CD8-positive, alpha-beta memory T cell (primary cell): Measurements from ENCODE around the gene GSDMA. TPM values are rescaled to one million over a fixed set of nuclear protein-coding genes. Genes with fewer than 3 reads are reported as not detected.

Source experiments
- CTCF ChIA-PET: fragments of 350-600 bp; sonication (Branson Sonifier 250); formaldehyde crosslinking; loops from one replicate; lab custom pipeline; 2021; ENCODE audit warnings: antibody characterized with exemption; lab: Charles Lee
- POLR2A ChIA-PET: fragments of 350-600 bp; sonication (Branson Sonifier 250); formaldehyde crosslinking; loops from one replicate; lab custom pipeline; 2021; ENCODE audit warnings: antibody characterized with exemption; lab: Charles Lee
- DNase-seq, 5 donors: peaks; one replicate each; pipeline versions ENCODE4 v3.0.0 to v3.0.0-alpha.2; 2020 to 2022; ENCODE audit warnings: mixed read lengths in 1 of 5
- H3K27ac ChIP-seq: one replicate; pipeline ENCODE4 v1.7.0; 2013; ENCODE audit warnings: low read depth, mild to moderate bottlenecking, low read length, moderate library complexity
- H3K27me3 ChIP-seq: 2 replicates; pipeline ENCODE4 v1.7.0; 2013; ENCODE audit warnings: low read length, mild to moderate bottlenecking; ENCODE audit not compliant: insufficient read depth, poor library complexity, severe bottlenecking
- H3K36me3 ChIP-seq: 2 replicates; pipeline ENCODE4 v1.7.0; 2013; ENCODE audit warnings: mild to moderate bottlenecking, low read length, moderate library complexity; ENCODE audit not compliant: insufficient read depth
- H3K4me1 ChIP-seq: 2 replicates; pipeline ENCODE4 v1.7.0; 2013; ENCODE audit warnings: mild to moderate bottlenecking, low read length, moderate library complexity; ENCODE audit not compliant: insufficient read depth
- H3K4me3 ChIP-seq: 2 replicates; pipeline ENCODE4 v1.7.0; 2013; ENCODE audit warnings: mild to moderate bottlenecking, low read length
- H3K9me3 ChIP-seq: 2 replicates; pipeline ENCODE4 v1.7.0; 2013; ENCODE audit warnings: mild to moderate bottlenecking, low read length
- H3K27ac Mint-ChIP-seq, 8 donors: one replicate each; pipeline ENCODE4 v1.8.0; 2020 to 2021; ENCODE audit warnings: mixed read lengths in 8 of 8, mild to moderate bottlenecking in 6 of 8, inconsistent platforms in 3 of 8, moderate library complexity in 3 of 8
- H3K27me3 Mint-ChIP-seq, 2 donors: one replicate each; pipeline ENCODE4 v1.8.0; 2020 to 2021; ENCODE audit warnings: mixed read lengths in 2 of 2, mild to moderate bottlenecking in 1 of 2, moderate library complexity in 1 of 2
- H3K36me3 Mint-ChIP-seq, 3 donors: one replicate each; pipeline ENCODE4 v1.8.0; 2020 to 2021; ENCODE audit warnings: mixed read lengths in 3 of 3, inconsistent platforms in 1 of 3, mild to moderate bottlenecking in 1 of 3
- H3K4me1 Mint-ChIP-seq, 3 donors: one replicate each; pipeline ENCODE4 v1.8.0; 2020 to 2021; ENCODE audit warnings: mixed read lengths in 3 of 3, inconsistent platforms in 1 of 3, mild to moderate bottlenecking in 1 of 3
- H3K4me3 Mint-ChIP-seq, 7 donors: one replicate each; pipeline ENCODE4 v1.8.0; 2020 to 2021; ENCODE audit warnings: mixed read lengths in 7 of 7, mild to moderate bottlenecking in 6 of 7, moderate library complexity in 4 of 7, inconsistent platforms in 2 of 7
- H3K9me3 Mint-ChIP-seq, 5 donors: one replicate each; pipeline ENCODE4 v1.8.0; 2020 to 2022; ENCODE audit warnings: mixed read lengths in 5 of 5, mild to moderate bottlenecking in 3 of 5, moderate library complexity in 2 of 5, inconsistent platforms in 1 of 5
- polyA plus RNA-seq: library from polyadenylated mRNA; unstranded; fragments of 300-500 nt; fragmentation: Illumina TruSeq; gene quantifications from one replicate; pipeline ENCODE4 v1.2.3, GENCODE V29; 2021
- total RNA-seq, 2 experiments: library from RNA; stranded (reverse); gene quantifications; one replicate each; pipeline ENCODE4 v1.2.3, GENCODE V29; 2021

Gene GSDMA
- total and polyA plus RNA-seq, 3 experiments from 2014 or later, result 0.14 TPM; not detected in 2

GRCh38 chr17:40022497-40022896, 59.7 kb downstream of the GSDMA start:
- H3K36me3 Mint-ChIP-seq, result peaks cover 0 to 75% (median 10%) of the 10 kb centered on the region in 3 donors

GRCh38 chr17:40022961-40023541, 60.2 kb downstream of the GSDMA start:
- no peak overlapping the region for H3K27ac Mint-ChIP-seq
- no peak overlapping the region for H3K4me3 Mint-ChIP-seq
- ChIA-PET POLR2A (no interaction called here), CTCF (interaction anchor here (0.6 to 1.5 kb wide), 2 partner anchors 10 to 620 kb away, joined by 3 to 11 read pairs; no protein-coding TSS in a partner anchor)
- H3K27me3 Mint-ChIP-seq, result no peaks in the 10 kb centered on the region
- no peaks in the 10 kb centered on the region for H3K9me3 Mint-ChIP-seq
- H3K27ac ChIP-seq, result no peak overlapping the region
- peaks cover 0 to 76% (median 10%) of the 10 kb centered on the region in 3 donors for H3K36me3 Mint-ChIP-seq
- H3K4me1 ChIP-seq, result peaks cover 19% of the 10 kb centered on the region
- H3K4me1 Mint-ChIP-seq, result peaks cover 20 to 22% (median 21%) of the 10 kb centered on the region in 3 donors
- no peaks in the 10 kb centered on the region for H3K9me3 ChIP-seq
- no peak overlapping the region for H3K4me3 ChIP-seq
- no peak for DNase-seq
- no peaks in the 10 kb centered on the region for H3K27me3 ChIP-seq
- peaks cover 23% of the 10 kb centered on the region for H3K36me3 ChIP-seq

More at GRCh38 chr17:40022497-40022896, 59.7 kb downstream of the GSDMA start:
- Mint-ChIP-seq H3K27ac (no peak overlapping the region), H3K4me3 (no peak overlapping the region), H3K27me3 (no peaks in the 10 kb centered on the region), H3K9me3 (no peaks in the 10 kb centered on the region), H3K4me1 (peaks cover 20 to 22% (median 21%) of the 10 kb centered on the region in 3 donors)
- POLR2A ChIA-PET, result no interaction called here
- Histone ChIP-seq H3K36me3 (peaks cover 23% of the 10 kb centered on the region), H3K4me1 (peaks cover 19% of the 10 kb centered on the region), H3K4me3 (no peak overlapping the region), H3K27me3 (no peaks in the 10 kb centered on the region), H3K27ac (no peak overlapping the region), H3K9me3 (no peaks in the 10 kb centered on the region)
- CTCF ChIA-PET, result interaction anchor here (0.6 to 1.5 kb wide), 3 partner anchors 10 to 620 kb away, joined by 3 to 11 read pairs (median 3); no protein-coding TSS in a partner anchor
- no peak for DNase-seq

GRCh38 chr17:40023590-40024292, 60.9 kb downstream of the GSDMA start:
- no peaks in the 10 kb centered on the region for H3K9me3 Mint-ChIP-seq
- H3K36me3 ChIP-seq, result peaks cover 23% of the 10 kb centered on the region
- peaks cover 0 to 81% (median 11%) of the 10 kb centered on the region in 3 donors for H3K36me3 Mint-ChIP-seq
- ChIA-PET CTCF (no interaction called here), POLR2A (no interaction called here)
- no peak overlapping the region for H3K4me3 Mint-ChIP-seq
- peaks cover 20 to 22% (median 21%) of the 10 kb centered on the region in 3 donors for H3K4me1 Mint-ChIP-seq
- peaks cover 19% of the 10 kb centered on the region for H3K4me1 ChIP-seq
- DNase-seq, result no peak
- H3K9me3 ChIP-seq, result no peaks in the 10 kb centered on the region
- H3K27me3 Mint-ChIP-seq, result no peaks in the 10 kb centered on the region
- H3K4me3 ChIP-seq, result no peak overlapping the region
- no peak overlapping the region for H3K27ac Mint-ChIP-seq
- no peak overlapping the region for H3K27ac ChIP-seq
- H3K27me3 ChIP-seq, result no peaks in the 10 kb centered on the region

- H3K9me3 Mint-ChIP-seq, result no peaks in the 10 kb centered on the region
- no peak overlapping the region for H3K27ac ChIP-seq
- H3K36me3 Mint-ChIP-seq, result peaks cover 4 to 81% (median 15%) of the 10 kb centered on the region in 3 donors
- no peaks in the 10 kb centered on the region for H3K27me3 Mint-ChIP-seq
- ChIA-PET CTCF (interaction anchor here (1.0 to 5.1 kb wide), 6 partner anchors 9 to 71 kb away, joined by 3 to 63 read pairs (median 3); partner anchors contain the start of gene CSF3), POLR2A (no interaction called here)
- no peak for DNase-seq
- H3K36me3 ChIP-seq, result peaks cover 27% of the 10 kb centered on the region
- peaks cover 19% of the 10 kb centered on the region for H3K4me1 ChIP-seq
- H3K27ac Mint-ChIP-seq, result no peak overlapping the region
- no peak overlapping the region for H3K4me3 Mint-ChIP-seq
- H3K4me1 Mint-ChIP-seq, result peaks cover 20 to 22% (median 21%) of the 10 kb centered on the region in 3 donors
- H3K4me3 ChIP-seq, result no peak overlapping the region
- no peaks in the 10 kb centered on the region for H3K9me3 ChIP-seq
- no peaks in the 10 kb centered on the region for H3K27me3 ChIP-seq
Observed at GRCh38 chr17:40024901-40025300, 62.1 kb downstream of the GSDMA start.

- H3K27me3 ChIP-seq, result no peaks in the 10 kb centered on the region
- no peak for DNase-seq
- Mint-ChIP-seq H3K27me3 (no peaks in the 10 kb centered on the region), H3K4me3 (peak overlapping the region in 2 of 7 donors; percentile 1 to 24), H3K9me3 (no peaks in the 10 kb centered on the region), H3K27ac (peak overlapping the region in 3 of 8 donors; percentile 55 to 83 (median 72)), H3K4me1 (peaks cover 20 to 22% (median 21%) of the 10 kb centered on the region in 3 donors), H3K36me3 (peaks cover 4 to 78% (median 15%) of the 10 kb centered on the region in 3 donors)
- ChIA-PET CTCF (interaction anchor here (1.0 to 5.1 kb wide), 9 partner anchors 9 to 87 kb away, joined by 3 to 63 read pairs (median 3); partner anchors contain the start of gene CSF3), POLR2A (interaction anchor here (1.4 kb wide), 1 partner anchor 8 kb away, joined by 3 read pairs; no protein-coding TSS in a partner anchor)
- H3K36me3 ChIP-seq, result peaks cover 26% of the 10 kb centered on the region
- H3K4me3 ChIP-seq, result no peak overlapping the region
- peaks cover 19% of the 10 kb centered on the region for H3K4me1 ChIP-seq
- no peak overlapping the region for H3K27ac ChIP-seq
- no peaks in the 10 kb centered on the region for H3K9me3 ChIP-seq
Observed at GRCh38 chr17:40025559-40025958, 62.8 kb downstream of the GSDMA start.

GRCh38 chr17:40025991-40026815, 63.4 kb downstream of the GSDMA start:
- Mint-ChIP-seq H3K36me3 (peaks cover 4 to 79% (median 15%) of the 10 kb centered on the region in 3 donors), H3K27ac (peak overlapping the region in 6 of 8 donors; percentile 15 to 83 (median 59)), H3K9me3 (no peaks in the 10 kb centered on the region), H3K4me3 (peak overlapping the region in 4 of 7 donors; percentile 1 to 52 (median 22)), H3K27me3 (no peaks in the 10 kb centered on the region), H3K4me1 (peaks cover 20 to 22% (median 21%) of the 10 kb centered on the region in 3 donors)
- POLR2A ChIA-PET, result interaction anchor here (1.4 kb wide), 1 partner anchor 9 kb away, joined by 3 read pairs; no protein-coding TSS in a partner anchor
- peaks cover 19% of the 10 kb centered on the region for H3K4me1 ChIP-seq
- H3K4me3 ChIP-seq, result no peak overlapping the region
- peak in 3 of 5 donors; percentile 12 to 45 (median 14) for DNase-seq
- peaks cover 30% of the 10 kb centered on the region for H3K36me3 ChIP-seq
- no peak overlapping the region for H3K27ac ChIP-seq
- no peaks in the 10 kb centered on the region for H3K27me3 ChIP-seq
- CTCF ChIA-PET, result interaction anchor here (0.7 to 5.1 kb wide), 23 partner anchors 8 to 478 kb away, joined by 3 to 63 read pairs (median 3); partner anchors contain the start of genes CSF3 and MED24
- no peaks in the 10 kb centered on the region for H3K9me3 ChIP-seq
